Upper lobe of right lung (tissue), 1 donor: Measurements from ENCODE around the gene CD46. TPM values are rescaled to one million over a fixed set of nuclear protein-coding genes. Genes with fewer than 3 reads are reported as not detected.
A peak's percentile ranks its signal among the peaks of the same experiment; 100 is the strongest.

Experiments
- ATAC-seq: fragments of 200-7000 bp; cut with Tn5 transposase; one replicate; pipeline ENCODE4 v1.9.1; 2020; ENCODE audit warnings: mild to moderate bottlenecking, moderate library complexity
- DNase-seq: peaks from one replicate; pipeline ENCODE4 v3.0.0-alpha.2; 2020
- H3K27ac ChIP-seq: fragments of 200-600 bp; one replicate; pipeline ENCODE4 v1.8.0; 2022
- H3K27me3 ChIP-seq: fragments of 200-600 bp; one replicate; pipeline ENCODE4 v1.8.0; 2022; ENCODE audit warnings: mild to moderate bottlenecking
- H3K36me3 ChIP-seq: fragments of 200-600 bp; one replicate; pipeline ENCODE4 v1.8.0; 2022
- H3K4me1 ChIP-seq: fragments of 200-600 bp; one replicate; pipeline ENCODE4 v1.8.0; 2022
- H3K4me3 ChIP-seq: fragments of 200-600 bp; one replicate; pipeline ENCODE4 v1.8.0; 2022; ENCODE audit warnings: mild to moderate bottlenecking
- H3K9me3 ChIP-seq: fragments of 200-600 bp; one replicate; pipeline ENCODE4 v1.8.0; 2022
- CTCF ChIP-seq: fragments of 200-600 bp; IDR thresholded peaks from one replicate; pipeline ENCODE4 v1.8.0; 2022; ENCODE audit warnings: antibody characterized with exemption
- intact Hi-C: fragments of 100-400 bp; cut with DNase I; formaldehyde crosslinking; loops from one replicate; pipeline ENCODE4 v1.11.0; 2022
- total RNA-seq: library from RNA; stranded (reverse); fragmentation: NEBNext Ultra II Directional; extraction: Animal tissue kit (Norgen Biotek cat#: 25700); gene quantifications from one replicate; pipeline ENCODE4 v1.2.1, GENCODE V29; 2021
- donor health status: DM: no; HTN: yes; CAD: no; lungs with severe emphysema.

The CD46 gene
- total RNA-seq, 1 donor from 2014 or later: 335 TPM

- intact Hi-C loops: no loop called here
- TF ChIP-seq CTCF: no peak
- peaks cover 67% of the 10 kb centered on the region for H3K36me3 ChIP-seq
- ATAC-seq: no peak
- H3K4me1 ChIP-seq: peaks cover 38% of the 10 kb centered on the region
- no peaks in the 10 kb centered on the region for H3K9me3 ChIP-seq
- no peak overlapping the region for H3K27ac ChIP-seq
- no peak overlapping the region for H3K4me3 ChIP-seq
- H3K27me3 ChIP-seq: no peaks in the 10 kb centered on the region
- DNase-seq: no peak
Measured at GRCh38 chr1:207799989-207800648, 48.3 kb downstream of the CD46 start.

- H3K27me3 ChIP-seq: no peaks in the 10 kb centered on the region
- H3K27ac ChIP-seq: no peak overlapping the region
- no peak for ATAC-seq
- no peak overlapping the region for H3K4me3 ChIP-seq
- H3K36me3 ChIP-seq: peaks cover 73% of the 10 kb centered on the region
- DNase-seq: no peak
- H3K4me1 ChIP-seq: peaks cover 55% of the 10 kb centered on the region
- TF ChIP-seq CTCF: no peak
- intact Hi-C loops: no loop called here
- no peaks in the 10 kb centered on the region for H3K9me3 ChIP-seq
Measured at GRCh38 chr1:207801819-207802218, 50.0 kb downstream of the CD46 start.

GRCh38 chr1:207803678-207804077 is 51.8 kb downstream of the CD46 start:
- Histone ChIP-seq H3K27ac (peak overlapping the region; percentile 61), H3K4me1 (peaks cover 62% of the 10 kb centered on the region), H3K9me3 (no peaks in the 10 kb centered on the region), H3K36me3 (peaks cover 91% of the 10 kb centered on the region), H3K4me3 (no peak overlapping the region), H3K27me3 (no peaks in the 10 kb centered on the region)
- DNase-seq (no peak), ATAC-seq (no peak)
- TF ChIP-seq CTCF: no peak
- intact Hi-C loops: no loop called here

GRCh38 chr1:207804721-207805468 is 53.0 kb downstream of the CD46 start:
- peaks cover 72% of the 10 kb centered on the region for H3K4me1 ChIP-seq
- intact Hi-C loops: no loop called here
- TF ChIP-seq CTCF: no peak
- no peak for ATAC-seq
- no peak for DNase-seq
- peaks cover 100% of the 10 kb centered on the region for H3K36me3 ChIP-seq
- no peaks in the 10 kb centered on the region for H3K27me3 ChIP-seq
- H3K4me3 ChIP-seq: no peak overlapping the region
- H3K27ac ChIP-seq: peak overlapping the region; percentile 61
- no peaks in the 10 kb centered on the region for H3K9me3 ChIP-seq

GRCh38 chr1:207805841-207806421 is 54.1 kb downstream of the CD46 start:
- Histone ChIP-seq H3K4me3 (no peak overlapping the region), H3K9me3 (no peaks in the 10 kb centered on the region), H3K27ac (peak overlapping the region; percentile 61), H3K4me1 (peaks cover 82% of the 10 kb centered on the region), H3K36me3 (peaks cover 100% of the 10 kb centered on the region), H3K27me3 (no peaks in the 10 kb centered on the region)
- ATAC-seq (peak; percentile 76), DNase-seq (no peak)
- TF ChIP-seq CTCF: no peak
- intact Hi-C loops: no loop called here
